Endothelial cell of umbilical vein (primary cell): ENCODE results near the gene NDUFS2. TPM values are rescaled to one million over a fixed set of nuclear protein-coding genes. Genes with fewer than 3 reads are reported as not detected.

Experiments
- BruUV-seq: library from RNA; stranded (reverse); fragments of 400-500 nt; replicated peaks from 2 replicates; lab custom pipeline; 2021; lab: Mats Ljungman, UMichigan
- CTCF ChIA-PET: fragments of 300-600, 350-600 bp; sonication (Branson Sonifier 250); formaldehyde crosslinking; loops from one replicate; lab custom pipeline; 2021; ENCODE audit warnings: antibody characterized with exemption, inconsistent platforms; lab: Charles Lee
- POLR2A ChIA-PET: fragments of 300-600, 350-600 bp; sonication (Branson Sonifier 250); formaldehyde crosslinking; loops from one replicate; lab custom pipeline; 2021; ENCODE audit warnings: antibody characterized with exemption, inconsistent platforms; lab: Charles Lee
- DNase-seq: peaks from one replicate; pipeline ENCODE4 v3.0.0-alpha.2; 2011; ENCODE audit warnings: low read depth, low spot score
- FAIRE-seq: peaks from 2 replicates; lab custom pipeline; 2011; peaks lifted over from hg19 to GRCh38; lab: Jason Lieb, UNC
- H2AFZ ChIP-seq: 2 replicates; pipeline ENCODE4 v1.6.0; 2012; ENCODE audit warnings: low read depth, low read length, control low read depth, inconsistent platforms
- H3K27ac ChIP-seq: 2 replicates; pipeline ENCODE4 v1.5.1; 2011; ENCODE audit warnings: low read depth, mild to moderate bottlenecking, control low read depth, low read length, moderate library complexity; ENCODE audit not compliant: insufficient read depth
- H3K27me3 ChIP-seq, 2 experiments: 2 replicates each; pipeline versions ENCODE4 v1.6.0 to v1.6.1; 2011; ENCODE audit warnings: low read length in 2 of 2, mixed read lengths in 1 of 2; ENCODE audit not compliant: control insufficient read depth in 2 of 2, insufficient read depth in 2 of 2
- H3K36me3 ChIP-seq, 2 experiments: 2 replicates in 1 of 2; 3 replicates in 1 of 2; pipeline ENCODE4 v1.5.1; 2011; ENCODE audit warnings: low read length in 2 of 2, mild to moderate bottlenecking in 1 of 2, moderate library complexity in 1 of 2; ENCODE audit not compliant: control insufficient read depth in 2 of 2, insufficient read depth in 2 of 2; ENCODE audit errors: extremely low read depth in 1 of 2
- H3K4me1 ChIP-seq: 3 replicates; pipeline ENCODE4 v1.5.1; 2011; ENCODE audit warnings: mild to moderate bottlenecking, low read length; ENCODE audit not compliant: control insufficient read depth, insufficient read depth; ENCODE audit errors: extremely low read depth
- H3K4me2 ChIP-seq: 2 replicates; pipeline ENCODE4 v1.6.1; 2011; ENCODE audit warnings: low read length, control low read depth, mixed read lengths; ENCODE audit not compliant: insufficient read depth
- H3K4me3 ChIP-seq, 3 experiments: fragments of 200-600 bp in 1 of 3; sonication (generic), shearing (Covaris generic) in 1 of 3; replicated peaks in 1 of 3; 2 replicates each; pipeline ENCODE4 v1.5.1; 2011 to 2016; ENCODE audit warnings: control low read depth in 3 of 3, low read length in 3 of 3, mild to moderate bottlenecking in 2 of 3, inconsistent platforms in 1 of 3, low read depth in 1 of 3, moderate library complexity in 1 of 3; ENCODE audit not compliant: insufficient read depth in 1 of 3
- H3K79me2 ChIP-seq: 2 replicates; pipeline ENCODE4 v1.6.0; 2012; ENCODE audit warnings: low read length, inconsistent platforms; ENCODE audit not compliant: control insufficient read depth, insufficient read depth
- H3K9ac ChIP-seq: replicated peaks from 2 replicates; pipeline ENCODE3; 2011; ENCODE audit warnings: low read length, control low read depth; ENCODE audit not compliant: insufficient read depth; ENCODE audit errors: extremely low read depth
- H3K9me1 ChIP-seq: replicated peaks from 3 replicates; pipeline ENCODE4 v1.6.0; 2011; ENCODE audit warnings: mild to moderate bottlenecking, low read length; ENCODE audit not compliant: control insufficient read depth, insufficient read depth; ENCODE audit errors: extremely low read depth
- H3K9me3 ChIP-seq: replicated peaks from 2 replicates; pipeline ENCODE4 v1.5.1; 2012; ENCODE audit warnings: low read length, inconsistent platforms; ENCODE audit not compliant: control insufficient read depth, insufficient read depth
- H4K20me1 ChIP-seq: replicated peaks from 2 replicates; pipeline ENCODE3; 2011; ENCODE audit warnings: mild to moderate bottlenecking, low read length; ENCODE audit not compliant: control insufficient read depth, insufficient read depth; ENCODE audit errors: extremely low read depth
- EZH2 ChIP-seq: IDR thresholded peaks from 2 replicates; pipeline ENCODE4 v1.6.1; 2012; ENCODE audit warnings: borderline replicate concordance, low read depth, mild to moderate bottlenecking, moderate library complexity, low read length, inconsistent platforms; ENCODE audit not compliant: severe bottlenecking
- FOS ChIP-seq: IDR thresholded peaks from 2 replicates; pipeline ENCODE4 v1.6.1; 2011; ENCODE audit warnings: mild to moderate bottlenecking, low read length, moderate library complexity, borderline replicate concordance; ENCODE audit not compliant: insufficient read depth
- GATA2 ChIP-seq: IDR thresholded peaks from 2 replicates; pipeline ENCODE4 v1.7.0; 2011; ENCODE audit warnings: low read depth, mild to moderate bottlenecking, moderate library complexity, mixed read lengths, low read length; ENCODE audit not compliant: insufficient read length, insufficient read depth
- JUN ChIP-seq: IDR thresholded peaks from 2 replicates; pipeline ENCODE4 v1.6.1; 2011; ENCODE audit warnings: borderline replicate concordance, low read depth; ENCODE audit not compliant: insufficient read length, insufficient read depth
- MYC ChIP-seq: IDR thresholded peaks from one replicate; pipeline ENCODE4 v1.6.1; 2011; ENCODE audit warnings: mild to moderate bottlenecking, low read depth, low read length
- POLR2A ChIP-seq: IDR thresholded peaks from 2 replicates; pipeline ENCODE4 v1.6.1; 2012; ENCODE audit warnings: low read depth, mild to moderate bottlenecking, control low read depth, low read length
- POLR2AphosphoS5 ChIP-seq: IDR thresholded peaks from 2 replicates; pipeline ENCODE4 v1.6.1; 2012; ENCODE audit warnings: low read depth, mild to moderate bottlenecking, control low read depth, low read length, moderate library complexity; ENCODE audit not compliant: insufficient read depth
- dilution Hi-C: fragments of 300-500 bp; cut with MboI; formaldehyde crosslinking; loops from one replicate; pipeline ENCODE4 v1.15.0; 2019; ENCODE audit warnings: low sequenced_read_pairs; ENCODE audit not compliant: extremely low pct_ligation_motif_present
- intact Hi-C: fragments of 100-400 bp; cut with micrococcal nuclease; formaldehyde crosslinking; loops from one replicate; pipeline ENCODE4 v1.10.0; 2022
- polyA plus RNA-seq, 4 experiments: library from polyadenylated mRNA; depleted of rRNA in 3 of 4; stranded (reverse) in 3 of 4; unstranded in 1 of 4; fragments of >200 nt; gene quantifications; 2 replicates each; pipeline versions ENCODE4 v1.2.1 to v1.2.3, GENCODE V29; 2011 to 2012; ENCODE audit warnings: missing spikeins in 1 of 4
- total RNA-seq: library from RNA; stranded (reverse); gene quantifications from 2 replicates; pipeline ENCODE4 v1.2.3, GENCODE V29; 2021
- TF ChIP-seq, protein P1 (sequence below): IDR thresholded peaks from 2 replicates; pipeline ENCODE4 v1.6.1; 2011; ENCODE audit not compliant: insufficient read depth, insufficient read length
- TF ChIP-seq, protein P2 (sequence below), 2 donors: IDR thresholded peaks; 1 replicate in 1 of 2; 2 replicates in 1 of 2; pipeline ENCODE4 v1.5.1; 2011; ENCODE audit warnings: low read length in 2 of 2, mild to moderate bottlenecking in 2 of 2, moderate library complexity in 2 of 2, control low read depth in 1 of 2, inconsistent platforms in 1 of 2, low read depth in 1 of 2; ENCODE audit not compliant: insufficient read depth in 1 of 2; ENCODE audit errors: extremely low read depth in 1 of 2

Gene NDUFS2
- total and polyA plus RNA-seq, 2 donors (not counting 3 experiments of a cell fraction or from before 2014, with no cell fraction given) = 95.1 to 130 TPM

DNA sequence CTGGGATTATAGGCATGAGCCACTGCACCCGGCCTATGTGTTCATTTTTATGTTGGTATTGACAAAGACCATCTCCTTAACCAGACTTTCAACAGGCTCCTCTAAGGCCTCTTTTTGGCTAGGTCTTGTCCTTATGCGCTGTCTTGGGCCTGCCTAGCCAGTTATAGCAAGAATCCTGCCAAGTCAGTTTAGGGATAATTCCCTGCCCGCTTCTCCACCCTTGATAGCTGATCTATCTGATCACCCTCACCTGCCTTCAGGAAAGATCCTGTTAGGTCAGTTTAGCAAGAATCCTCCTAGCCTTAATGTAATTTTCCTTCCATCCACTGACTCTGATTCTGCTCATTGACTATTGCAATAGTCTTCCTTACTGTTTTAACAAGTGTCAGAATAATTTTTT lies 22.5 kb upstream of the NDUFS2 start:
- no TSS peak for BruUV-seq
- ChIA-PET CTCF (interaction anchor here (1.6 to 2.7 kb wide), 3 partner anchors 14 to 203 kb away, joined by 3 to 10 read pairs (median 6); partner anchors contain the start of gene PPOX), POLR2A (interaction anchor here (0.7 kb wide), 1 partner anchor 13 kb away, joined by 5 read pairs; the partner anchor contains the start of gene PPOX)
- Histone ChIP-seq H3K9ac (no peak overlapping the region), H4K20me1 (no peaks in the 10 kb centered on the region), H3K79me2 (peaks cover 8% of the 10 kb centered on the region), H3K4me2 (no peak overlapping the region), H3K27ac (no peak overlapping the region), H3K4me3 (no peak overlapping the region), H3K9me1 (no peaks in the 10 kb centered on the region), H2AFZ (no peak overlapping the region), H3K9me3 (no peaks in the 10 kb centered on the region), H3K4me1 (peaks cover 18% of the 10 kb centered on the region), H3K27me3 (no peaks in the 10 kb centered on the region), H3K36me3 (no peaks in the 10 kb centered on the region)
- dilution Hi-C loops = no loop called here
- no peak for DNase-seq
- TF ChIP-seq EZH2 (no peak), GATA2 (no peak), POLR2A (no peak), MYC (no peak), FOS (no peak), JUN (no peak), POLR2AphosphoS5 (no peak)
- TF ChIP-seq, protein P1, sequence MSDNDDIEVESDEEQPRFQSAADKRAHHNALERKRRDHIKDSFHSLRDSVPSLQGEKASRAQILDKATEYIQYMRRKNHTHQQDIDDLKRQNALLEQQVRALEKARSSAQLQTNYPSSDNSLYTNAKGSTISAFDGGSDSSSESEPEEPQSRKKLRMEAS = no peak
- TF ChIP-seq, protein P2, sequence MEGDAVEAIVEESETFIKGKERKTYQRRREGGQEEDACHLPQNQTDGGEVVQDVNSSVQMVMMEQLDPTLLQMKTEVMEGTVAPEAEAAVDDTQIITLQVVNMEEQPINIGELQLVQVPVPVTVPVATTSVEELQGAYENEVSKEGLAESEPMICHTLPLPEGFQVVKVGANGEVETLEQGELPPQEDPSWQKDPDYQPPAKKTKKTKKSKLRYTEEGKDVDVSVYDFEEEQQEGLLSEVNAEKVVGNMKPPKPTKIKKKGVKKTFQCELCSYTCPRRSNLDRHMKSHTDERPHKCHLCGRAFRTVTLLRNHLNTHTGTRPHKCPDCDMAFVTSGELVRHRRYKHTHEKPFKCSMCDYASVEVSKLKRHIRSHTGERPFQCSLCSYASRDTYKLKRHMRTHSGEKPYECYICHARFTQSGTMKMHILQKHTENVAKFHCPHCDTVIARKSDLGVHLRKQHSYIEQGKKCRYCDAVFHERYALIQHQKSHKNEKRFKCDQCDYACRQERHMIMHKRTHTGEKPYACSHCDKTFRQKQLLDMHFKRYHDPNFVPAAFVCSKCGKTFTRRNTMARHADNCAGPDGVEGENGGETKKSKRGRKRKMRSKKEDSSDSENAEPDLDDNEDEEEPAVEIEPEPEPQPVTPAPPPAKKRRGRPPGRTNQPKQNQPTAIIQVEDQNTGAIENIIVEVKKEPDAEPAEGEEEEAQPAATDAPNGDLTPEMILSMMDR (IDR thresholded peaks at IDR 0.05; ENCODE audit: extremely low read depth in 1 of 2, insufficient read depth in 1 of 2, low read depth in 1 of 2, low read length in 2 of 2) = no peak
- intact Hi-C loops = no loop called here
- no peak for FAIRE-seq
